ENCODE data around the gene ANKRD29. TPM values are rescaled to one million over a fixed set of nuclear protein-coding genes. Genes with fewer than 3 reads are reported as not detected.
A peak's percentile ranks its signal among the peaks of the same experiment; 100 is the strongest.

The ANKRD29 gene
- total RNA-seq (under 1 TPM in 4 of 5 donors, not detected in 1; 0.23 to 0.48 (median 0.32) TPM), total RNA-seq (0 to 0.37 (median 0.05) reads per million in 29 experiments)
- 0.26 TPM for total RNA-seq (2013)

- DNase-seq (peak; percentile 10 to 61 (median 36)), ATAC-seq (replicated peaks in 1 of 4) (peak; percentile 66 to 89 (median 86))
- CTCF ChIA-PET: interaction anchor here in 1 of 2 donors (0.6 kb wide), 2 partner anchors 14 to 457 kb away, joined by 3 read pairs; no protein-coding TSS in a partner anchor
- Histone ChIP-seq H3K36me3 (ENCODE audit: control insufficient read depth in 2 of 2, extremely low read depth in 1 of 2, insufficient read depth in 1 of 2, low read length in 1 of 2) (no peaks in the 10 kb centered on the region), H3K4me3 (ENCODE audit: control insufficient read depth in 1 of 2, extremely low read depth in 1 of 2, low read length in 1 of 2) (peak within 1 kb of the TSS; percentile 49 to 65), H3K9me3 (no peaks in the 10 kb centered on the region), H3K27ac (ENCODE audit: low read length) (no peak within 1 kb of the TSS), H3K27me3 (replicated peaks in 1 of 2; ENCODE audit: control insufficient read depth in 2 of 2, extremely low read depth in 1 of 2, insufficient read depth in 2 of 2, low read length in 1 of 2) (peaks cover 0 to 21% of the 10 kb centered on the region in 2 experiments), H3K4me1 (ENCODE audit: control insufficient read depth in 1 of 2, extremely low read depth in 1 of 2, insufficient read depth in 2 of 2, low read length in 2 of 2) (peaks cover 11 to 22% of the 10 kb centered on the region in 2 experiments)
- Mint-ChIP-seq H3K27ac (peak within 1 kb of the TSS; percentile 61 to 69), H3K4me3 (peak within 1 kb of the TSS; percentile 84), H3K27me3 (peaks cover 15 to 26% of the 10 kb centered on the region in 2 donors), H3K9me3 (no peaks in the 10 kb centered on the region), H3K36me3 (no peaks in the 10 kb centered on the region), H3K4me1 (peaks cover 24 to 32% (median 31%) of the 10 kb centered on the region in 3 donors)
- POLR2A ChIA-PET: interaction anchor here in 1 of 2 donors (0.6 kb wide), 1 partner anchor 200 kb away, joined by 3 read pairs; no protein-coding TSS in a partner anchor
- WGBS (ENCODE audit: insufficient coverage): 1% methylated on average over 64 of the region's 86 CpGs
Measured at GRCh38 chr18:23662309-23663263, at the start of gene ANKRD29. Gene ANKRD29 (minus strand): TSS chr18:23662911. CDS start chr18:23662730, 181 bp downstream.

- peak in 8 of 35 experiments; percentile 5 to 39 (median 10) for DNase-seq
- Histone ChIP-seq H3K9me3 (no peaks in the 10 kb centered on the region), H3K36me3 (ENCODE audit: control insufficient read depth in 2 of 2, extremely low read depth in 1 of 2, insufficient read depth in 1 of 2, low read length in 1 of 2) (no peaks in the 10 kb centered on the region), H3K4me1 (ENCODE audit: control insufficient read depth in 1 of 2, extremely low read depth in 1 of 2, insufficient read depth in 2 of 2, low read length in 2 of 2) (peaks cover 12 to 22% of the 10 kb centered on the region in 2 experiments), H3K27ac (ENCODE audit: low read length) (no peak overlapping the region), H3K27me3 (replicated peaks in 1 of 2; ENCODE audit: control insufficient read depth in 2 of 2, extremely low read depth in 1 of 2, insufficient read depth in 2 of 2, low read length in 1 of 2) (peaks cover 0 to 3% of the 10 kb centered on the region in 2 experiments), H3K4me3 (ENCODE audit: control insufficient read depth in 1 of 2, extremely low read depth in 1 of 2, low read length in 1 of 2) (peak overlapping the region in 1 of 2 donors; percentile 15)
- WGBS (ENCODE audit: insufficient coverage): no CpG with 5 or more reads among the region's 3 CpGs
- CTCF ChIA-PET: no interaction called here
- ATAC-seq (replicated peaks in 1 of 4): peak; percentile 81 to 93 (median 90)
- Mint-ChIP-seq H3K27me3 (peaks cover 0 to 4% of the 10 kb centered on the region in 2 donors), H3K9me3 (peaks cover 0 to 2% (median 0%) of the 10 kb centered on the region in 3 donors), H3K27ac (peak overlapping the region; percentile 37 to 50), H3K4me3 (no peak overlapping the region), H3K4me1 (peaks cover 16 to 22% (median 17%) of the 10 kb centered on the region in 3 donors), H3K36me3 (no peaks in the 10 kb centered on the region)
- POLR2A ChIA-PET: no interaction called here
Measured at GRCh38 chr18:23712445-23712844, 49.7 kb upstream of the ANKRD29 start.

GRCh38 chr18:23711426-23711825, 48.7 kb upstream of the ANKRD29 start:
- Mint-ChIP-seq H3K27ac (no peak overlapping the region), H3K36me3 (peaks cover 4% of the 10 kb centered on the region), H3K27me3 (peaks cover 0 to 4% of the 10 kb centered on the region in 2 donors), H3K4me1 (peaks cover 16 to 22% (median 17%) of the 10 kb centered on the region in 3 donors), H3K9me3 (peaks cover 2 to 5% (median 3%) of the 10 kb centered on the region in 3 donors), H3K4me3 (no peak overlapping the region)
- Histone ChIP-seq H3K9me3 (no peaks in the 10 kb centered on the region), H3K27ac (ENCODE audit: low read length) (no peak overlapping the region), H3K4me3 (ENCODE audit: control insufficient read depth in 1 of 2, extremely low read depth in 1 of 2, low read length in 1 of 2) (no peak overlapping the region), H3K27me3 (replicated peaks in 1 of 2; ENCODE audit: control insufficient read depth in 2 of 2, extremely low read depth in 1 of 2, insufficient read depth in 2 of 2, low read length in 1 of 2) (peaks cover 0 to 3% of the 10 kb centered on the region in 2 experiments), H3K4me1 (ENCODE audit: control insufficient read depth in 1 of 2, extremely low read depth in 1 of 2, insufficient read depth in 2 of 2, low read length in 2 of 2) (peaks cover 12 to 22% of the 10 kb centered on the region in 2 experiments), H3K36me3 (ENCODE audit: control insufficient read depth in 2 of 2, extremely low read depth in 1 of 2, insufficient read depth in 1 of 2, low read length in 1 of 2) (no peaks in the 10 kb centered on the region)
- ATAC-seq (replicated peaks in 1 of 4) (no peak), DNase-seq (no peak)
- WGBS (ENCODE audit: insufficient coverage): no CpG with 5 or more reads among the region's 1 CpG
- ChIA-PET CTCF (no interaction called here), POLR2A (no interaction called here)

- Histone ChIP-seq H3K4me3 (ENCODE audit: control insufficient read depth in 1 of 2, extremely low read depth in 1 of 2, low read length in 1 of 2) (no peak overlapping the region), H3K36me3 (ENCODE audit: control insufficient read depth in 2 of 2, extremely low read depth in 1 of 2, insufficient read depth in 1 of 2, low read length in 1 of 2) (no peaks in the 10 kb centered on the region), H3K4me1 (ENCODE audit: control insufficient read depth in 1 of 2, extremely low read depth in 1 of 2, insufficient read depth in 2 of 2, low read length in 2 of 2) (peaks cover 12 to 22% of the 10 kb centered on the region in 2 experiments), H3K27ac (ENCODE audit: low read length) (no peak overlapping the region), H3K27me3 (replicated peaks in 1 of 2; ENCODE audit: control insufficient read depth in 2 of 2, extremely low read depth in 1 of 2, insufficient read depth in 2 of 2, low read length in 1 of 2) (peaks cover 0 to 3% of the 10 kb centered on the region in 2 experiments), H3K9me3 (no peaks in the 10 kb centered on the region)
- ATAC-seq (replicated peaks in 1 of 4) (no peak), DNase-seq (no peak)
- Mint-ChIP-seq H3K4me3 (no peak overlapping the region), H3K27ac (no peak overlapping the region), H3K9me3 (peaks cover 2 to 5% (median 3%) of the 10 kb centered on the region in 3 donors), H3K4me1 (peaks cover 16 to 22% (median 17%) of the 10 kb centered on the region in 3 donors), H3K27me3 (peaks cover 0 to 4% of the 10 kb centered on the region in 2 donors), H3K36me3 (peaks cover 4% of the 10 kb centered on the region)
- ChIA-PET POLR2A (no interaction called here), CTCF (interaction anchor here in 1 of 2 donors (0.6 kb wide), 1 partner anchor 428 kb away, joined by 3 read pairs; the partner anchor contains the start of gene CABYR)
- no CpG with 5 or more reads among the region's 1 CpG for WGBS (ENCODE audit: insufficient coverage)
Measured at GRCh38 chr18:23710946-23711345, 48.2 kb upstream of the ANKRD29 start.

GRCh38 chr18:23710068-23710527, 47.4 kb upstream of the ANKRD29 start:
- Mint-ChIP-seq H3K27me3 (peaks cover under 1 to 4% of the 10 kb centered on the region in 2 donors), H3K27ac (no peak overlapping the region), H3K36me3 (peaks cover 4% of the 10 kb centered on the region), H3K4me3 (no peak overlapping the region), H3K9me3 (peaks cover 2 to 5% (median 3%) of the 10 kb centered on the region in 3 donors), H3K4me1 (peaks cover 16 to 21% (median 17%) of the 10 kb centered on the region in 3 donors)
- ChIA-PET CTCF (interaction anchor here in 1 of 2 donors (0.6 kb wide), 1 partner anchor 429 kb away, joined by 3 read pairs; the partner anchor contains the start of gene CABYR), POLR2A (no interaction called here)
- no peak for ATAC-seq (replicated peaks in 1 of 4)
- no peak overlapping the region for H3K27ac ChIP-seq (ENCODE audit: low read length)
- 87% methylated on average over 14 of the region's 17 CpGs for WGBS (ENCODE audit: insufficient coverage)
- H3K9me3 ChIP-seq: no peaks in the 10 kb centered on the region
- no peak overlapping the region for H3K4me3 ChIP-seq (ENCODE audit: control insufficient read depth in 1 of 2, extremely low read depth in 1 of 2, low read length in 1 of 2)
- H3K36me3 ChIP-seq (ENCODE audit: control insufficient read depth in 2 of 2, extremely low read depth in 1 of 2, insufficient read depth in 1 of 2, low read length in 1 of 2): no peaks in the 10 kb centered on the region
- no peak for DNase-seq
- H3K4me1 ChIP-seq (ENCODE audit: control insufficient read depth in 1 of 2, extremely low read depth in 1 of 2, insufficient read depth in 2 of 2, low read length in 2 of 2): peaks cover 12 to 22% of the 10 kb centered on the region in 2 experiments
- peaks cover 0 to 3% of the 10 kb centered on the region in 2 experiments for H3K27me3 ChIP-seq (replicated peaks in 1 of 2; ENCODE audit: control insufficient read depth in 2 of 2, extremely low read depth in 1 of 2, insufficient read depth in 2 of 2, low read length in 1 of 2)

Data from T-cell (primary cell).